SK-MEL-5 (cell line): Measurements from ENCODE around the gene ST6GAL1. TPM values are rescaled to one million over a fixed set of nuclear protein-coding genes. Genes with fewer than 3 reads are reported as not detected.
"Not testable (repeated sequence)": the region's sequence is repeated elsewhere in the genome, so short reads cannot be mapped to it uniquely, and the experiment has no call there.

Experiments used
- DNase-seq: peaks from one replicate; pipeline ENCODE4 v3.0.0-alpha.2; 2016; ENCODE audit warnings: low read depth, low spot score
- in situ Hi-C: cut with HindIII; loops from 2 replicates; pipeline ENCODE4 v1.10.0; 2016; ENCODE audit warnings: low sequenced_read_pairs, high pct_unique_total_duplicates, low pct_unique_long_range_greater_than_20kb
- total RNA-seq: library from RNA; depleted of rRNA; stranded (reverse); fragments of >200 nt; shearing (Covaris generic); gene quantifications from 2 replicates; pipeline ENCODE4 v1.2.3, GENCODE V29; 2014

ST6GAL1 gene
- total RNA-seq, 1 experiment from 2014 or later: 41.0 TPM

DNA sequence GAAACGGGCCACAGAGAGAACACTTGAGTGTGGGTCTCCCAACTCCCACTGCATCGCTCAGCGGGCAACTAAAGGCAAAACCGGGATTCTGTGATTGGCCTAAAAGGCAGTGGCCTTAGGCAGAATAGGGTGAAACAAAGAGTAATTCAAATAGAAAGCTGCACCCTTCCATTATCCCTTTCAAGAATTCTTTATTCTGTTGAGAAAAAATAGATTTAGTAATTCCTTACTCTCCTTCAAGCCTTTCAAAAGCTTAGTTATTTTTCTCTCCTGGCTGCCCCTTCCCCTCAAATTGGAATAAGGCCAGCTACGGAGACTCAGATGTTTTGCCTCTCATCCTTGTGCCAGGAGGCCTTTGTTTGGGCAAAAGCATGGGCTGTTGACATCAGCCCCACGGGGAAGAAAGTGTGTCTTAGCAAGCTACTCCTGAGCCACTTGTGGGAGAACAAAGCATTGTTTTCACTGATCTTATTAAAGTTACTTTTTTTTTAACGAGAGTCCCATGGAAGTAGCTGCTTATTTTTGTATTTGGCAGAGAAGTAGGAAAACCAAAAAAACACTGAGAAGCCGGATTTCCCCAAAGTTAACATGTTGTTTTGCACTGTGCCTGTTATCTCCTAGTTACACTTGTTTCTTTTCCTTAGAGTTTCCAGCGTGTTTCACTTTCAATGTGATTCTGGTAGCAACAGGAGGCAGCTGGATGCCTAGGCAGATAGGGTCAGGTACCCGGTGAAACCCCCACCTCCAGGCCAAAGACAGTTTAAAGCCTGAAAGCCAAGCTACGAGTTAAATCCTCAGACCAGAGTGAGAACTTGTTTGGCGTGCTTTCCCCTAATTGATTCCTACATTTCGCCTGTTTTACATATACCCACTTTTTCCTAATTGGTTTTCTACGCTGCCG lies 2.2 kb downstream of the ST6GAL1 start:
- peak; percentile 70 for DNase-seq
- in situ Hi-C loops: no loop called here

DNA sequence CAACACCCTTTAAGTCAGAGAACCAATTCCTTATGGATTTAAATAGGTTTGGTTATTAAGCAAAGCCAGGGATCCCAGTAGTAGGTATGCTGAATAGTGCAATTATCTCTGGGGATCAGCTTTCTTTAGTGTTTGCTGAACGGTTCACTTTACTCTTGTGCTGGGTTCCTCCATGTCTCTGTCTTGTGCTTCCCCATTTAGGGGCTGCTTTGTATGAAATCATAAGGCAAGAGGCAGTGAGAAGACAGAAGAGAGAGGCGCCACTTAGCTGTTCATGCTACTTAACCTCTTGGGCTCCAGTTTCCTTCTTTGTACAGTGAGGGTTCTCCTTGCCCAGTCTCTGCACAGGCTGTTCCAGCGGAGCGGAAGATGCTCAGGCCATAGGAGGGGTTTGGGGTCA lies 3.5 kb downstream of the ST6GAL1 start:
- DNase-seq: no peak
- in situ Hi-C loops: no loop called here

DNA sequence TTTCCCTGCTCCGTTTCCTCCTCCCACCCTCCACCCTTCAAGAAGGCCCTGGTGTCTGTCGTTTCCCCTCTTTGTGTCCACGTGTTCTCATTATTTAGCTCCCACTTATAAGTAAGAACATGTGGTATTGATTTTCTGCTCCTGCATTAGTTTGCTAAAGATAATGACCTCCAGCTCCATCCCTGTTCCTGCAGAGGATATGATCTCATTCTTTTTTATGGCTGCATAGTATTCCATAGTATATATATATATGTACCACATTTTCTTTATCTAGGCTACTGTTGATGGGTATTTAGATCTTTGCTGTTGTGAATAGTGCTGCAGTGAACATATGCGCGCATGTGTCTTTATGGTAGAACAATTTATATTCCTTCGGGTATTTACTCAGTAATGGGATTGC lies 4.8 kb downstream of the ST6GAL1 start:
- in situ Hi-C loops: no loop called here

DNA sequence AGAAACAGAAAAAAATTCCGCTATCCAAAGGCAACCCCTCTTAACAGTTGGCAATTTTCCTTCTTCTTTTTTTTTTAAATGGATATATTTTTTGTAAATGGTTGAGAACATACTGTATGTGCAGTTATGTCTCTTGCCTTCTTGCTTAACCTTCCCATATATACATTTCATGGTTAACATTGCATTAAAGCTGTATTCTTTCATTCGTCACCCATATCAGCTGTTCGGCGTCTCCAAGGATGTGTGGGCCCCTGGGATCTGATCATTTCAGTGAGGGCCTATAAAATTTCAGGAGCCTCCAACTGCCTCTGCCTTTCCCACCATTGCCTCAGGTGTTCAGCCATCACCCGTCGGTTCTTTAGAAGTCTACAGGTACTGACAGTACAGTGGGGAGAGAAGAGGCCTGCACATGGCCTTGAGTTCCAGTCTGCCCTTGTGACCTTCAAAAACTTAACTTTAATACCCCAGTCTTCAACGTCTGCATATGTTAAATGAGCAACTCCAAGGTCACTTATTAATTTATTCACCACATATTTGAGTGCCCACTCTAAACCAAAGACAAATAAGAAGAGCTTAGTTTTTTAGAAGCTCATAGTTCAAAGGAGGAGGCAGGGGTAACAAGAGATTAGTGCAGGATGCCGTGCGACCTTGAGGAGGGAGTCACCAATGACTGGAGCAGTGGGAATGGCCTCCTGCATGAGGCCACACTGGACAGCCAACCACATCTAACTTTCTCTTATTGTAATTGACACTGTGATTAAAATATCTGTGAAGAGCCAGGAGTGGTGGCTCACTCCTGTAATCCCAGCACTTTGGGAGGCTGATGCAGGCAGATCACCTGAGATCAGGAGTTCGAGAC lies 6.9 kb downstream of the ST6GAL1 start:
- DNase-seq: no peak
- in situ Hi-C loops: no loop called here

More for the DNA sequence above, 4.8 kb downstream of the ST6GAL1 start:
- no peak for DNase-seq

- in situ Hi-C loops: no loop called here
- peak; percentile 93 for DNase-seq
Measured at GRCh38 chr3:186938716-186939115, 8.4 kb downstream of the ST6GAL1 start.

DNA sequence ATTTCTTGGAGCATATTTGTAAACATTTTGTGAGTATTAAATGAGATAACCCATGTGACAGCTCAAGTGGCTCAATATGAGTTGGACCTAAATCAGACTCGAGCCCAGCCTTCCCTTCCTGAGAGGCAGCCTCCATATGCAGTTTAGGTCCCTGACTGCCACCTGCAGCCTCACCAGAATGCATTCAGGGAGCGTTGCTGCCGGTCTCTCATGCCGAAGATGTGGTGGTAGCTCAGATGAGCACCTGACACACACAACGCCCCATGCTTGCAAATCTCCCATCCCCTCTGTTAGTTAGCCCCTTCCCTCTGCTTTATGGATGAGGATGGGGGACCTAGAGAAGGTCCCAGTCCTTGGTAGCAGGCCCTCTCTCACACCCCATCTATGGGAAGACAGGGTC lies 9.2 kb downstream of the ST6GAL1 start:
- no peak for DNase-seq
- in situ Hi-C loops: no loop called here

DNA sequence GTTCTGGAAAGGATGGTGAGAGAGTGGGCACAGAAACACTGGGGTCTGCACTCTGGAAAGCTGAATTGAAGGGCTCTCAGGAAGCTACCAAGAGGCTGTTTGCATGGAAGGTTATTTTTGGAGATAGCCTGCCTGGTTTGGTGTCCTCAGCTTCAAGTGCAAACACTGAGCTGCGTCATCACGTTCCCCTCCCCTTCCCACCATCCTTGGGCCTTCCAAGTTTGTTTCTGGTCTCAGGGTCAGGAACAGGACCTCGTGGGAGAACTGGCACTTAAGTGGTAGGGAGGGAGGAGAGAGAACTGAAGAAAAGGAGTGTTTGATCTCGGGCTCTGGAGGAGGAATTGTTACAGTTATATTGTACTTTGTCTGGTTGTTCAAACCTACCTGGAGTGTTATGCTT lies 10.6 kb downstream of the ST6GAL1 start:
- in situ Hi-C loops: no loop called here
- no peak for DNase-seq

- in situ Hi-C loops: no loop called here
- no peak for DNase-seq
Measured at GRCh38 chr3:186942168-186942567, 11.8 kb downstream of the ST6GAL1 start.

GRCh38 chr3:186945255-186945823 lies 15.0 kb downstream of the ST6GAL1 start:
- no peak for DNase-seq
- in situ Hi-C loops: no loop called here

GRCh38 chr3:186946756-186947375 lies 16.5 kb downstream of the ST6GAL1 start:
- in situ Hi-C loops: no loop called here

DNA sequence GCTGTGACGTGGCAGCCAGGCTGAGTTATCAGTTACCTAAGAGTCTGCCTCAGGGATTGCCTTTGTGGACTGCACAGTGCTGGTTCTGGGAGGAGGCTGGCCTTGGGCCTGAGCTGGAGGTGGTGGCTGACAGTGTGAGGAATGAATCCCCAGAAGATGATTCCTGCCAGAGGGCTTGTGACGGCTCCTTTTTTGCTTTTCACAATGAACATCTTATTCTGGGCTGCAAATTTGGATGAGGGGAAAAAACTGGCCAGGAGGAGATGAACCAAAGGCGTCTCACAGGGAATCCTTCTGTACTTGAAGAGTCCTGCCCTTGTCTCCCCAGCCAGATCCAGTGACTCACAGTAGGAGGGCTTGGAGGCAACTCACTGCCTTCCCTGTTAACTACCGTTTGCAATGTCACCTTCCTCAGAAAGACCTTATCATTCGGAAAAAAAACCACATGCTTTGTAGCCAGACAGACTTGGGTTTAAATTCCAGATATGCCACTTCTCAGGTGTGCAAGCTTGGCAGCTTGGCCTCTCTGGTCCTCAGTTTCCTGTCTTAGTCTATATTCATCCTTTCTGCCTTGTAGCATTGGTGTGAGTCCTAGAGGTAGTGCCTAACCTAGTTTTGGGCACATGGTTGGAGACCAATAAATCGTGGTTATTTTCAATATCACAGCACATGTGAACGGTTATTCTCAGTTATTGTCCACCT lies 19.1 kb downstream of the ST6GAL1 start:
- peak; percentile 72 for DNase-seq
- in situ Hi-C loops: no loop called here

More at GRCh38 chr3:186946756-186947375, 16.5 kb downstream of the ST6GAL1 start:
- DNase-seq: no peak

GRCh38 chr3:186950402-186951093 lies 20.2 kb downstream of the ST6GAL1 start:
- in situ Hi-C loops: no loop called here
- DNase-seq: no peak

GRCh38 chr3:186951640-186952552 lies 21.6 kb downstream of the ST6GAL1 start:
- DNase-seq: no peak
- in situ Hi-C loops: no loop called here

DNA sequence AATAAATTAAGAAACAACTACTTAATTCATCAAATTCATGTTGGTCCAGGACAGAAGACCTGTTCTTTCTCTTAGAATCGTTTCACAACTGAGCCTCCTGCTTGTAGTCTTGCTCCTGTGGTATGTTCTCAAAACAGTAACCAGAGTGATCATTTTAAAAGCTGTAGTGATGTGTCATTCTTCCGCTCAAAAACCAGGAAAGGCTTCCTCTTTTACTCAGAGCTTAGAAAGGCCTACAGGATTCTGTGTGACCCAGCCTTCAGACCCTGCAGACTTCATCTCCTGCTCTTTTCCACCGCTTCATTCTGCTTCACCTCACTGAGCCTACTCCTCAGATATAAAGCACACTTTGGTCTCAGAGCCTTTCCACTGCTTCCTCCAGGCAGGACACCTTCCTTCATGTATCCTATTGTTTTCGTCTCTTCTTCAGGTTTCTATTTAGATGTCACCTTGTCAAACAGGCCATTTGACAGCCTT lies 22.7 kb downstream of the ST6GAL1 start:
- DNase-seq: peak; percentile 56
- in situ Hi-C loops: no loop called here

GRCh38 chr3:186953992-186954699 lies 23.8 kb downstream of the ST6GAL1 start:
- DNase-seq, in situ Hi-C loops: not testable (repeated sequence)
